Left lung (tissue), 10 donors: ENCODE data around the gene TLR7. TPM values are rescaled to one million over a fixed set of nuclear protein-coding genes. Genes with fewer than 3 reads are reported as not detected.

Experiments
- ATAC-seq: fragments of 200-7000 bp; cut with Tn5 transposase; one replicate; pipeline ENCODE4 v1.9.1; 2020; ENCODE audit warnings: moderate library complexity
- DNase-seq, 4 donors: peaks; one replicate each; pipeline ENCODE4 v3.0.0-alpha.2; 2013 to 2020
- H3K27ac ChIP-seq, 2 donors: fragments of 200-600 bp; sonication (generic) in 1 of 2; one replicate each; pipeline versions ENCODE4 v1.5.0 to v1.8.0; 2020 to 2021
- H3K27me3 ChIP-seq, 2 donors: fragments of 200-600 bp; sonication (generic) in 1 of 2; one replicate each; pipeline versions ENCODE4 v1.5.0 to v1.8.0; 2020 to 2021
- H3K36me3 ChIP-seq, 2 donors: fragments of 200-600 bp; sonication (generic) in 1 of 2; one replicate each; pipeline versions ENCODE4 v1.5.0 to v1.8.0; 2020 to 2021
- H3K4me1 ChIP-seq, 2 donors: fragments of 200-600 bp; one replicate each; pipeline ENCODE4 v1.8.0; 2021
- H3K4me3 ChIP-seq, 2 donors: fragments of 200-600 bp; sonication (generic) in 1 of 2; one replicate each; pipeline versions ENCODE4 v1.5.0 to v1.8.0; 2020 to 2021; ENCODE audit warnings: mild to moderate bottlenecking in 1 of 2
- H3K9me3 ChIP-seq, 2 donors: fragments of 200-600 bp; sonication (generic) in 1 of 2; one replicate each; pipeline versions ENCODE4 v1.5.0 to v1.8.0; 2020 to 2021
- CTCF ChIP-seq, 2 donors: fragments of 200-600 bp; sonication (generic) in 1 of 2; IDR thresholded peaks; one replicate each; pipeline versions ENCODE4 v1.5.0 to v1.8.0; 2021; ENCODE audit warnings: antibody characterized with exemption in 2 of 2
- intact Hi-C, 2 donors: fragments of 100-400 bp; cut with DNase I; formaldehyde crosslinking; loops; one replicate each; pipeline versions ENCODE4 v1.11.2 to v1.14.2; 2022
- polyA plus RNA-seq, 6 donors: library from polyadenylated mRNA; unstranded; fragments of 120-200 nt; gene quantifications; one replicate each; pipeline ENCODE4 v1.2.1, GENCODE V29; 2013; ENCODE audit not compliant: insufficient read length in 6 of 6
- total RNA-seq, 2 donors: library from RNA; stranded (reverse); fragmentation: NEBNext Ultra II Directional; extraction: Animal tissue kit (Norgen Biotek cat#: 25700); gene quantifications; one replicate each; pipeline ENCODE4 v1.2.1, GENCODE V29; 2021
- donor health status: DM: no; HTN: yes; CAD: no.
- donor health status: DM: no; HTN: no; CAD: no.

The TLR7 gene
- total and polyA plus RNA-seq, 8 donors = 0.84 to 3.4 (median 1.3) TPM

- no peak overlapping the region for H3K4me3 ChIP-seq
- no peak overlapping the region for H3K27ac ChIP-seq
- TF ChIP-seq CTCF (IDR thresholded peaks at IDR 0.05) = no peak
- ATAC-seq (no peak), DNase-seq (no peak)
- H3K36me3 ChIP-seq = peaks cover 0 to 25% of the 10 kb centered on the region in 2 donors
- no peaks in the 10 kb centered on the region for H3K4me1 ChIP-seq
- H3K27me3 ChIP-seq = no peaks in the 10 kb centered on the region
- no peaks in the 10 kb centered on the region for H3K9me3 ChIP-seq
- intact Hi-C loops = no loop called here
These were observed 41.9 kb upstream of the TLR7 start for GRCh38 chrX:12824944-12825343.

- no peak for DNase-seq
- Histone ChIP-seq H3K36me3 (peaks cover 0 to 20% of the 10 kb centered on the region in 2 donors), H3K9me3 (no peaks in the 10 kb centered on the region), H3K27ac (no peak overlapping the region), H3K27me3 (no peaks in the 10 kb centered on the region), H3K4me1 (no peaks in the 10 kb centered on the region), H3K4me3 (no peak overlapping the region)
- intact Hi-C loops = no loop called here
- no peak for ATAC-seq
- no peak for TF ChIP-seq CTCF (IDR thresholded peaks at IDR 0.05)
These were observed 41.1 kb upstream of the TLR7 start for GRCh38 chrX:12825801-12826200.

DNA sequence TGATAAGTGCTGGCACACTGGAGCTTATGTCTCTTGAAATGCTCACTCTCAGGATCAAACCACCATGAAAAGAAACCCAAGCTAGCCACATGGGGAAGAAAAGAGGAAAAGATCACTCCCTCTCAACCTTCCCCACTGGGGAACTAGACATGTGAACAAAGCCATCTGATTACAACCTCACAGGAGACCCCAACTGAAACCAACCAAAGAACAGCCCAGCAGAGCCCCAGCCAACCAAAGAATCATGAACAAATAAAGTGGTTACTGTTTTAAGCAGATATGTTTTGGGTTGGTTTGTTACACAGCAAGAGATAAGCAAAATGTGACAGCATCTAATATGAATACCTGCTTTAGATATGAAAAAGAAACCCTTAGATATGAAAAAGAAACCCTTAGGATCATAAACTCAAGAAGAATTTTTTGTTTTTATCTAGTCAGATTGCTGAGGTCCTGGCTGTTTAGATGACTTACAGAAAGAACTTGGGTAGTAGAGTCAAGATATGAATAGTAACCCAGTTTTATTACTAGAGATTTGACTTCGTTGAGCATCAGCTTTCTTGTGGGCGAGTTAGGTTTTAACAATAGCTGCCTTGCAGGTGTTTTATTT lies 23.7 kb upstream of the TLR7 start:
- Histone ChIP-seq H3K4me1 (no peaks in the 10 kb centered on the region), H3K9me3 (no peaks in the 10 kb centered on the region), H3K27ac (no peak overlapping the region), H3K36me3 (no peaks in the 10 kb centered on the region), H3K4me3 (no peak overlapping the region), H3K27me3 (no peaks in the 10 kb centered on the region)
- no peak for TF ChIP-seq CTCF (IDR thresholded peaks at IDR 0.05)
- DNase-seq (no peak), ATAC-seq (no peak)
- intact Hi-C loops = no loop called here

DNA sequence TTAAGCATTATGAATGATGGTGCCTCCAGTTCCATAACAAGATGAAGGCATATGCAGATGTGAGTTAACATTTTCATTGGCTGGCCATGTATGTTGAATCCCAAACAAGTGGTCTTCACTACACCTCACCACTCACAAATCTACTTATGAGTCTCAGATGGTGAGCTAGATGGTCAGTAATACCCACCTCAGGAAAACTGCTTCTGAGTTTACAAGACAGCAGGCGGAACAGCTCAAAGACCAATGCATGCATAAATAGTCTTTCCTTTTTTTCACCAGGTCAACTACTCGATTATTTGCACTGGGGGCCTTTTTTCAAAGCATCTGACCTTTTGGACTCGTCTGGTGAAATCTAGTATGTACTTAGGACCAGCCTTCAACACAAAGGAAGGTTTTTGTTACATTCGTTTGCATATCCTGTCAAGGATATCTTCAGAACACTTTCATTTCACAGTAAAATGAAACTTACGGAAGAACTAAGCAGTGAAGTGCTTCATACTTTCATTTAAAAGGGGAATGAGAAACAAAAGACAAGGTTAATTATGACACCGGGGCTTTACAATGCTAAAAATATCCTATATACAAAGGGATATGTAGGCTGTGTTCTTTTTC lies 23.1 kb upstream of the TLR7 start:
- Histone ChIP-seq H3K9me3 (no peaks in the 10 kb centered on the region), H3K4me1 (no peaks in the 10 kb centered on the region), H3K27ac (no peak overlapping the region), H3K4me3 (no peak overlapping the region), H3K36me3 (no peaks in the 10 kb centered on the region), H3K27me3 (no peaks in the 10 kb centered on the region)
- no peak for ATAC-seq
- intact Hi-C loops = no loop called here
- DNase-seq = no peak
- TF ChIP-seq CTCF (IDR thresholded peaks at IDR 0.05) = no peak

GRCh38 chrX:12844319-12844718 lies 22.6 kb upstream of the TLR7 start:
- Histone ChIP-seq H3K27ac (no peak overlapping the region), H3K4me1 (no peaks in the 10 kb centered on the region), H3K9me3 (no peaks in the 10 kb centered on the region), H3K27me3 (no peaks in the 10 kb centered on the region), H3K4me3 (no peak overlapping the region), H3K36me3 (no peaks in the 10 kb centered on the region)
- no peak for DNase-seq
- intact Hi-C loops = no loop called here
- TF ChIP-seq CTCF (IDR thresholded peaks at IDR 0.05) = no peak
- no peak for ATAC-seq
